ENCODE measurements around the gene CYSTM1.
A peak's percentile ranks its signal among the peaks of the same experiment; 100 is the strongest.
"Not testable (repeated sequence)": the region's sequence is repeated elsewhere in the genome, so short reads cannot be mapped to it uniquely, and the experiment has no call there.

The CYSTM1 gene

GRCh38 chr5:140151144-140152021 is 23.6 kb upstream of the CYSTM1 start:
- no peak for DNase-seq

DNA sequence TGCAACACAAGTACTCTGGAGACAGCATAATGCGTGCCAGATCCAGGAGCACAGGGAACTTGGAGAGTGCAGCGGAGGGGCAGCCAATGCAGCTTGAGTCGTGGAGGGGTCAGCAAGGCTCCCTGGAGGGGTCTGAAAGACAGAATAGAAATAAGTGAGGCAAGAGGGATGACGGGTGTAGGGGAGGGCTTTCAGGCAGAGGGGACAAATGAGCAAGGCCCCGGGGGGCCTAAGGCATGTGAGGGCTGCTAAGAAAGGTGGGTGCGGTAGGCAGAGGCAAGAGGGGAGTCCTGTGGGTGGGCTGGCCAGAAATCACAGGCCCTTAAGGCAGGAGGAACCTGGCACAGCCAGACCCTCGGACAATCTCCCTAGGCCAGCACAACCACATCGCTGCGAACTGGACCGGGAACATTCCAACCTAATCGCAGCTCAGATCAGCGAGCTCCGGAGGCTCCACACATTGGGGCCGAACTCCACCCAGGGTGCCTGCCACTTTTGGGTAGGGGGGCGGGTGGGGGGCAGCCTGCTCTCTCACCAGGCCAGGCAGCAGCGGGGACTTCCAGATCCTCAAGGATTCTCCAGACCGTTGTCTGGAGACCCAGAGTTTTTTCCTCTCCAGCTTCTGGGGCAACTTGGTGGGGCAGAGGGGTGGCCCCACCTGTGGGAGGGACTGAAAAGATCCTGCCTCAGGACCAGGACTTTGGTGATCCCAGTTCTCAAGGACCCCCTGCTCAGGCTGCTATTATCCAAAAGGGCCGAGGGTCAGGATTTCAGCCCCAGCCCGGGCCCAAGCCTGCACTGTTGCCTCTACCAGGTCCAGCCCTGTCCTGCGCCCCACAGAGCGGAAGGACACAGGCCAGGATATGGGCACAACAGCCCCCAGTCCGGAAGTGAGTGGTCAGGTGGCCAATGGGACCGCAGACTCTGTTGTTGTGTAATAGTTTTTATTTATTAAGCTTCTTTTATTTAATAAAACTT is 22.7 kb upstream of the CYSTM1 start:
- DNase-seq, result no peak

- no peak for DNase-seq
Observed at GRCh38 chr5:140153255-140153654, 21.7 kb upstream of the CYSTM1 start.

DNA sequence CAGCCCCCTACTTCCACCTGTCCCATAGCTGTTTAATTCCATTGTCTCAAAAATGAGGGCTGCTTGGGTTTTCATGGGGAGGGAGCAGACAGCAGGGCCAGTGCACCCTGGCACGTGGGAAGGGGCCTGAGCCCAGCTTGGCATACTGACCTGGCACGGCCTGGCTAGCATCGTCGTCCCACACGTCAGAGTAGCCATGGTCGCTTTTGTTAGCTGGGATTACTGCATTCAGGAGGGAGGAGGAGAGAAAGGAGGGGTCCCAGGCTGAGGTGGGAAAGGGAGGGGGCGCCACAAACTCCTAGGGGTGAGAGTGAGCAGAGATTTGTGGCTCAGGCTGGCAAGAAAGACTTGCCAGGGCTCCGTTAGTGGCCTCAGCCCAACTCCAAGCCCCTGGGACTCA is 21.1 kb upstream of the CYSTM1 start:
- no peak for DNase-seq

DNA sequence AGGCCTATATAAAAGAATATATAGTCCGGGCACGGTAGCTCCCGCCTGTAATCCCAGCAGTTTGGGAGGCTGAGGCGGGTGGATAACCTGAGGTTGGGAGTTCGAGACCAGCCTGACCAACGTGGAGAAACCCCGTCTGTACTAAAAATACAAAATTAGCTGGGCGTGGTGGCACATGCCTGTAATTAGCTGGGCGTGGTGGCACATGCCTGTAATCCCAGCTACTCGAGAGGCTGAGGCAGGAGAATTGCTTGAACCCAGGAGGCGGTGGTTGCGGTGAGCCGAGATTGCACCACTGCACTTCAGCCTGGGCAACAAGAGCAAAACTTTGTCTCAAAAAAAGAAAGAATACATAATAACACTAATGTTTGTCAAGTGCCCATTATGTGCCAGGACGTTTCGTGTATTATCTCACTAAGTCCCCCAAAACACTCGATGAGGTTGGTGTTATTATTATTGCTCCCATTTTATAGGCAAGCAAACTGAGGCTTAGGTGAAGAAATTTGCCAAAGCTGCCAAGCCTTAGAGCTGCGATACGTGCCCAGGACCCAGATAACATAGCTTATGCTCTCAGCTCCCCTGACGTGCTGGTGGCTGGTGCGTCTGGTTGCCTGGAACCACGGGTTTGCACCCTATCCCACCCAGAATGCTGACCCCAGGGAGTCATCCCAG is 20.1 kb upstream of the CYSTM1 start:
- not testable (repeated sequence) for DNase-seq

DNA sequence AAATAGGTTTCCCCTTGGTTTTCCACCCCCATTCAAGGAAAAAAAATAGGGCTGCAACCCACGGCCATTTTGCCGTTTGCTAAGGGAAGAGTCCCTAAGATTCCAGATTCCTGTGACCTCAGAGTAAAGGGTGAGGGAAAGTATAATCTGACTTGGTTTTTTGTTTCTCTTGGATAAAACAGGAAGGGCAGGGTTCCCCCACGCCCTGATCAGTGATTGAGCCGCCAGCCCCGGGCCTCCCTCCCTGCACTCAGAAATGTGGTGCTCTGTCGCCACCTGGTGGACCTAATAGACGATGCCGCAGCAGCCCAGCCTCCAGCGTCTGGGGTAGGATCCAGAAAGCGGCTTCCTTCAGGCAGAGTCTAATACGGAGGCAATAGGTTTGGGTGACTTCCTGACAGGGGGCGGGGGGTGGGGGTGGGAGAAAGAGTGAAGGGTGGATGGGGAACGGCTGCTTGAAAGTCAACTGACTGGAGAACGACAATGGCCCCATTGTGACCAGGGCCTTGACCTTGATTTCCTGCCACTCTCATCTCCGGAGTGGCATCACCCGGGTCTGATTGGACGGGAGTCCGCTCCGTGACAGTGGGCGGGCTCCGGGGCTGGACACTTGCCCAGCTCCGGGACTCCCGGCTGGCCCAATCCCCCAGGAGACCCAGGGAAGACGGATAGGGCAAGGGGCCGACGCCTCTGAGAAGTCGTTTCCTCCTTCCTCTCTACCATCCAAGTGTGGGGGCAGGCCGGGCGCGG is 17.8 kb upstream of the CYSTM1 start:
- DNase-seq, result peak; percentile 59

DNA sequence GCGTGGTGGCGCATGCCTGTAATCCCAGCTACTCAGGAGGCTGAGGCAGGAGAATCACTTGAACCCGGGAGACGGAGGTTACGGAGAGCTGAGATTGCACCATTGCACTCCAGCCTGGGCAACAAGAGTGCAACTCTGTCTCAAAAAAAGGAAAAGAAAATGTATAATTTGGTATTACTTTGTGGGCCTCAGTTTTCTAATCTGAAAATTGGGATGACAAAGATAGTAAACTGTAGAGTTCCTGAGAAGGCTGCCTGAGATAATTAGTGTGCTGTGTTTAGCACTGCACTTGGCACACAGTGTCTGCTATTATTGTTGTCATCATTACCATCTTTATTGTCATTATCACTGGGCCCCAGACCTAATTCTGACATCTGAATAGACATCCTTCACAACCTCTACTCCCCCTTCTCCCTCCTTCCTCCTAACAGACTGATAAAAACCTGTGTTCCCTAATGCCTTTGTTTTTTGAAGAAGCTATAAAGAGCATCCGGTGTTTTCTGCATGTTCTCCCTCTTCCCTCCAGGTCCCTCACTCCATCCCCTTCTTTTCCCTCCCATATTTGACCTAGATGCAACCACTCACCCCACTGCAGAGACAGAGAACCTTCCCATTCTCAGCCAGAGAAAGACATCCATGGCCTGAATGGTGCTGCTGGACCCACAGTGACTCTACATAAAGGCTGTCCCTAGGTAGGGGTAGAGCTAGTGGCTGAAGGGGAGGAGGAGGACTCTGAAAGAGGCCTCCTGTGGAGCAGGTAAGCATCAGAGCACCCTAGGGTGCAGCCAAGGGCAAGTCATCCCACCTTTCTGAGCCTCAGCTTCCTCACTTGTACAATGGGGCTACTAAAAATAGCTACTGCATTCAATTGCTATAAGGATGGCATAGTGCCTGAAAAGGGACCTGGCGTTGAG is 15.7 kb upstream of the CYSTM1 start:
- DNase-seq, result no peak

DNA sequence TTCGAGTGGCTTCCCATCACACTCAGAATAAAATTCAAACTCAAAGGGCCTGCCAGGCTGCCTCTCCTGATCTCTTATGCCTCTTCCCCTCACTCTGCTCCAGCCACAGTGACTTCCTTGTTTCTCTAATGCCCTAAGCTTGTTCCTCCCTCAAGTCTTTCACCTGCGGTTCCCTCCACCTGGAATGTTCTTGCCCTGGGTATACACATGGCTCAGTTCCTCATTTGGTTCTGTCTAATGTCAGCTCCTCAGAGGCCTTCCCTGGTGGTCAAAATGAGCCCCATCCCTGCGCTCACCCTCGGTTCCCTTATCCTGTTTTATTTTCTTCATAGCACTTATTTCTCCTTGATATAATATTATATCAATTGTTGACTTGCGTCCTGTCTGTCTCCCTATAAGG is 12.7 kb upstream of the CYSTM1 start:
- no peak for DNase-seq

- no peak for DNase-seq
Observed at GRCh38 chr5:140162781-140163180, 12.2 kb upstream of the CYSTM1 start.

GRCh38 chr5:140165101-140165922 is 9.7 kb upstream of the CYSTM1 start:
- DNase-seq, result no peak

GRCh38 chr5:140165923-140166270 is 9.1 kb upstream of the CYSTM1 start:
- no peak for DNase-seq

DNA sequence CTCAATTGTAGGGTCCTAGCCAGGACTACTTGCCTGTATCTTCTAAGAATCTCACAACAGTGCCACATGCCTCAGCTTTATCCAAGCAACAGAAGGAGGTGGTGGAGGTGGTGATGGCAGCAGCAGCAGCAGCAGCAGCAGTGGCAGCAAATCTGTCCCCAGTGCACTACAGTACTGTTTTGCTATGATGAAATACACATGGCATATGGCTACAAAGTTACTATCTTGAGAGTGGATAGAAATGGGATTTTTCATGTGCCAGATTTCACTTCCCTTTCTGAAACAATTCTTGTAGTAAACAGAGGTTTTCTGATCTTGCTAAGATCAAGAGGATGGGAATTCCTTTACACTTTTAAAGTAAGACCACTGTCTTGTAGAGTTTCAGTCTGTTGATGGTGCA is 8.1 kb upstream of the CYSTM1 start:
- DNase-seq, result no peak

- DNase-seq, result no peak
Observed at GRCh38 chr5:140168371-140168770, 6.6 kb upstream of the CYSTM1 start.

DNA sequence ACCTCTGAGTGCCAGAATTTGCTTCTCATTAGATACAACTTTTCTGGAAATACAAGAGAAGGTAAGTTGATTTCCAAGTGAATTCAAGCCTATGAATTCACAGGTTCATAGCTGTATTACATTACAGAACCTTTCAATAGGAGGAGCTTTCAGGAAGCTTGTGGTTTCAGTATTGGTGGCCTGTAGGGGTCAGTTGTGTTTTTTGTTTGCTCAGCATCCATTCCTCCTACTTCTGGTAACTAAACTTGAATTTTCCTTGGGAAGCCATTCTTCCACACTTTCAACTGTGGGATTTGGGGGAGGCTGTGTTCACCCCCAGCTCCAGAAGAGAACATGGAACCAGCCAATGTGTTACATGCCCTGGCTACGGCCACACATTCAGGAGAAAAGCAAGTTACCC is 5.6 kb upstream of the CYSTM1 start:
- DNase-seq, result no peak

DNA sequence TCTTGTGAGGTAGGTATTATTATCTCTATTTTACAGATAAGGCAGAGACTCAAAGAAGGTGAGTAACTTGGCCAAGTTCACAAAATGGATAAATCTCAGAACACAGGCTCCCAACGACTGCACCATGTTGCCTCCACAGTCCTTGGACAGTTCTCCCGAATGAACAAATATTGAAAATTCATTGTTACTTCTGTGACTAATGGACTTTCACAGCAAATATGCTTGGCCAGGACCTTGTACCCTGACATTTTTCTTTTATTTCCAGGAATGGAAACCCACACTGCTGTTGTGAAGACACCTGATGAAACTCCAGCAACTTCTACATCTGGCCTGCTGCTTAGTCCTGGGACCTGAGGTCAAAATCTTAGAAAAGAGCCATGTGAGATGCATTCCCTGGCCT is 2.5 kb upstream of the CYSTM1 start:
- DNase-seq, result no peak

DNA sequence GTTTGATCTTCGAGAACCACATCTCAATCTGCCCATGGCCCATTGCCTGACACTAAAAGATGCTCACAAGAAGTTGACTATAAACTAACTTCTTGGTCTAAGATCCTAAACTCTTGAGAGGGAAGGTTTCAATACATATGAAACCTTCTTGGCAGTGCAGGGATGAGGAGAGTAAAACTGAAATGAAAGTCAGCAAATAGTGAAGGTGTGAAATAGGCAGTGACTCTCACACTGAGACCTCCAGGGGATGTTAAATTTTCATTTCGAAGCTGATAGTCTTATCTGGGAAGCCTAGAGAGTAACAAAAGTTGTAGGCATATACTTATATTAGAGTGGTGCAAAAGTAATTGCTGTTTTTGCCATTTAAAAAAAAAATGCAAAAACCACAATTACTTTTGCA is 974 bp upstream of the CYSTM1 start:
- no peak for DNase-seq

DNA sequence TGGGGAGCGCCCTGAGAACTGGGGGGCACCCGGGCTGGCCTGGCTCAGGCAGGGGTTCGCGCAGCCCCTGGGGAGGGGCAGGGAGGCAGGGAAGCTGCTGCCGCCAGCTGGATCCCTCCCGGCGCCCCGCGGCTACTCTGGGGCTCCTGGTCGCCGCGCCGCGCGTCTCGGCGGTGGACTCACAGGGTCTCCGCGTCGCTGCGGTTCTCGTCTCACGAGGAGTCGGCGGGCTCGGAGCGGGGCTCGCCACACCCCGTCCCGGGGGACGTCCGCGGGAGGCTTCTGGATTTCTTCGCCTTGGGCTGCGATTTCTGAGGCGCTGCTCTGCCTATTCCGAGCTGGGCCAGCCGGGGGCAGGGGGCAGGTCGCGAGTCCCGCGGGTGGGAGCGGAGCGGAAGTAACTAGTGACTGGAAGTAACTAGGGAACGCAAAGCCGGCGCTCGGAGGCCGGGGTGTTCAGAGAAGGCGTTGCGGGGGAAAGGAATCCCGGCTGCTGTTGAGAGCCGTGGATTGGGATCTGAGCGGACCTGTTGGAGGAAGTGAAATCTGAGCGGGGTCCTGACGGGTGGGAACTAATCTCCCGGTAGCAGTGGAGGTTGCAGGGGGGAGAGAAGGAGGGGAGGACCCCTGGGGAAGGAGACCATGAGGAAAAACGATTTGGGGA is 511 bp downstream of the CYSTM1 start:
- peak; percentile 43 for DNase-seq

- no peak for DNase-seq
Observed at GRCh38 chr5:140176031-140176387, 1.0 kb downstream of the CYSTM1 start.

GRCh38 chr5:140178086-140178410 is 3.1 kb downstream of the CYSTM1 start:
- no peak for DNase-seq

- no peak for DNase-seq
Observed at GRCh38 chr5:140178482-140179116, 3.6 kb downstream of the CYSTM1 start.
